GM12878 (cell line): ENCODE measurements around the gene RIPOR1. TPM values are rescaled to one million over a fixed set of nuclear protein-coding genes. Genes with fewer than 3 reads are reported as not detected.

Experiments used
- ATAC-seq: fragments of 200-7000 bp; cut with Tn5 transposase; 3 replicates; pipeline ENCODE4 v1.9.1; 2020; ENCODE audit warnings: mild to moderate bottlenecking, moderate library complexity
- BruUV-seq: library from RNA; stranded (reverse); fragments of 400-500 nt; replicated peaks from 2 replicates; lab custom pipeline; 2021; lab: Mats Ljungman, UMichigan
- CTCF ChIA-PET: fragments of 300-600 bp; sonication (Branson Sonifier 250); formaldehyde crosslinking; extraction: SDS; loops from one replicate; lab custom pipeline; 2021; ENCODE audit warnings: inconsistent platforms; lab: Yijun Ruan, JAX
- POLR2A ChIA-PET: fragments of 350-600 bp; formaldehyde crosslinking; extraction: SDS; loops from one replicate; lab custom pipeline; 2021; ENCODE audit warnings: inconsistent platforms; lab: Charles Lee
- RAD21 ChIA-PET: fragments of 300-600 bp; sonication (Branson Sonifier 250); formaldehyde crosslinking; loops from one replicate; lab custom pipeline; 2023; ENCODE audit warnings: antibody characterized with exemption; ENCODE audit not compliant: unreplicated experiment; lab: Charles Lee
- SMC1A ChIA-PET: fragments of 300-600 bp; sonication (Branson Sonifier 250); formaldehyde crosslinking; loops from one replicate; lab custom pipeline; 2023; ENCODE audit not compliant: unreplicated experiment, uncharacterized antibody; lab: Charles Lee
- DNase-seq: peaks from one replicate; pipeline ENCODE4 v3.0.0-alpha.2; 2011; ENCODE audit warnings: low read depth, low spot score
- FAIRE-seq: peaks from 3 replicates; lab custom pipeline; 2011; peaks lifted over from hg19 to GRCh38; lab: Jason Lieb, UNC
- H2AFZ ChIP-seq: 2 replicates; pipeline ENCODE4 v1.6.0; 2011; ENCODE audit warnings: low read depth, low read length, control low read depth; ENCODE audit not compliant: control insufficient read depth
- H3K27ac ChIP-seq: 2 replicates; pipeline ENCODE4 v1.5.1; 2011; ENCODE audit warnings: control low read depth; ENCODE audit not compliant: control insufficient read depth, insufficient read depth
- H3K27me3 ChIP-seq, 2 experiments: replicated peaks in 1 of 2; 2 replicates each; pipeline versions ENCODE4 v1.6.0 to v1.6.1; 2011; ENCODE audit warnings: low read length in 1 of 2; ENCODE audit not compliant: control insufficient read depth in 2 of 2, insufficient read depth in 2 of 2
- H3K36me3 ChIP-seq, 2 experiments: 2 replicates each; pipeline ENCODE4 v1.5.1; 2011; ENCODE audit warnings: low read length in 1 of 2; ENCODE audit not compliant: control insufficient read depth in 2 of 2, insufficient read depth in 2 of 2
- H3K4me1 ChIP-seq: 2 replicates; pipeline ENCODE4 v1.6.1; 2011; ENCODE audit warnings: mild to moderate bottlenecking, low read length, moderate library complexity, mixed read lengths; ENCODE audit not compliant: control insufficient read depth, insufficient read depth
- H3K4me2 ChIP-seq: 2 replicates; pipeline ENCODE4 v1.6.0; 2011; ENCODE audit warnings: control low read depth; ENCODE audit not compliant: control insufficient read depth, insufficient read depth
- H3K4me3 ChIP-seq: fragments of 200-600 bp; sonication (generic); 2 replicates; pipeline ENCODE4 v1.5.1; 2016
- H3K79me2 ChIP-seq: 2 replicates; pipeline ENCODE4 v1.6.0; 2011; ENCODE audit warnings: low read length; ENCODE audit not compliant: control insufficient read depth, insufficient read depth
- H3K9ac ChIP-seq: 2 replicates; pipeline ENCODE4 v1.8.0; 2011; ENCODE audit warnings: low read length, control low read depth, mixed read lengths; ENCODE audit not compliant: control insufficient read depth, insufficient read depth
- H3K9me3 ChIP-seq: replicated peaks from 3 replicates; pipeline ENCODE4 v1.5.1; 2011; ENCODE audit warnings: mild to moderate bottlenecking, low read length; ENCODE audit not compliant: control insufficient read depth, insufficient read depth
- H4K20me1 ChIP-seq: 2 replicates; pipeline ENCODE4 v1.6.0; 2011; ENCODE audit not compliant: control insufficient read depth, insufficient read depth
- ASH2L ChIP-seq: fragments of 300-600, 200-600 bp; sonication (generic); IDR thresholded peaks from 2 replicates; pipeline ENCODE4 v1.6.1; 2017; ENCODE audit warnings: low read depth, mild to moderate bottlenecking, borderline replicate concordance
- ATF7 ChIP-seq: fragments of 450-650 bp; IDR thresholded peaks from 2 replicates; pipeline ENCODE4 v1.6.1; 2016; ENCODE audit warnings: low read depth, mild to moderate bottlenecking
- BACH1 ChIP-seq: fragments of 450-650 bp; IDR thresholded peaks from 2 replicates; pipeline ENCODE4 v1.6.1; 2017; ENCODE audit warnings: mild to moderate bottlenecking, borderline replicate concordance
- FOS ChIP-seq: IDR thresholded peaks from 3 replicates; pipeline ENCODE4 v1.6.1; 2011; ENCODE audit warnings: borderline replicate concordance; ENCODE audit not compliant: insufficient read length; ENCODE audit errors: extremely low read depth
- MEF2A ChIP-seq: IDR thresholded peaks from 2 replicates; pipeline ENCODE4 v1.6.1; 2011; ENCODE audit warnings: low read depth, mild to moderate bottlenecking, low read length, moderate library complexity; ENCODE audit not compliant: insufficient read depth
- NFIC ChIP-seq: IDR thresholded peaks from 2 replicates; pipeline ENCODE4 v1.6.1; 2012; ENCODE audit warnings: low read depth, mild to moderate bottlenecking, inconsistent platforms, low read length, moderate library complexity
- POLR2A ChIP-seq: IDR thresholded peaks from 2 replicates; pipeline ENCODE4 v1.6.1; 2011; ENCODE audit warnings: low read depth, mild to moderate bottlenecking, low read length
- RELA ChIP-seq: fragments of 450-650 bp; IDR thresholded peaks from 2 replicates; pipeline ENCODE4 v1.8.0; 2014; ENCODE audit warnings: borderline replicate concordance; ENCODE audit not compliant: partially characterized antibody
- SMAD1 ChIP-seq: fragments of 450-650 bp; IDR thresholded peaks from 2 replicates; pipeline ENCODE4 v1.6.1; 2018; ENCODE audit warnings: mild to moderate bottlenecking, low read depth; ENCODE audit not compliant: partially characterized antibody
- SMAD5 ChIP-seq: IDR thresholded peaks from 2 replicates; pipeline ENCODE4 v1.6.1; 2016; ENCODE audit warnings: antibody characterized with exemption, low read depth
- SMARCA5 ChIP-seq: fragments of 450-650 bp; IDR thresholded peaks from 2 replicates; pipeline ENCODE4 v1.6.1; 2017; ENCODE audit warnings: mild to moderate bottlenecking
- SREBF2 ChIP-seq: IDR thresholded peaks from 2 replicates; pipeline ENCODE4 v1.6.1; 2012; ENCODE audit warnings: mild to moderate bottlenecking, low read length
- STAT1 ChIP-seq: fragments of 450-650 bp; conservative IDR thresholded peaks from 2 replicates; pipeline ENCODE4 v1.6.1; 2014; ENCODE audit warnings: antibody characterized with exemption, mild to moderate bottlenecking
- TCF3 ChIP-seq: IDR thresholded peaks from 2 replicates; pipeline ENCODE4 v1.6.1; 2012; ENCODE audit warnings: low read depth, mild to moderate bottlenecking, low read length, borderline replicate concordance; ENCODE audit not compliant: insufficient read depth
- ZBTB40 ChIP-seq: fragments of 450-650 bp; IDR thresholded peaks from 2 replicates; pipeline ENCODE4 v1.6.1; 2016; ENCODE audit warnings: mild to moderate bottlenecking, moderate library complexity, borderline replicate concordance
- ZNF24 ChIP-seq: fragments of 450-650 bp; IDR thresholded peaks from 2 replicates; pipeline ENCODE4 v1.6.1; 2017; ENCODE audit warnings: antibody characterized with exemption, mild to moderate bottlenecking
- WGBS: methylation state at CpG from one replicate; pipeline ENCODE4 v1.1.6; 2016; ENCODE audit warnings: low lambda C conversion rate; ENCODE audit not compliant: insufficient replicate concordance, insufficient coverage; ENCODE audit errors: missing lambda C conversion rate; 5-methylcytosine and 5-hydroxymethylcytosine counted together
- in situ Hi-C: fragments of 300-500 bp; cut with MboI; formaldehyde crosslinking; loops from 9 replicates; pipeline ENCODE4 v1.14.3; 2018; ENCODE audit warnings: mixed read lengths
- intact Hi-C: fragments of 100-400 bp; cut with micrococcal nuclease; formaldehyde crosslinking; loops from one replicate; pipeline ENCODE4 v1.14.2; 2022; ENCODE audit not compliant: unreplicated experiment
- polyA plus RNA-seq, 11 experiments: library from polyadenylated mRNA; depleted of rRNA in 4 of 11; unstranded in 6 of 11; stranded (reverse) in 5 of 11; fragments of >200 nt; fragmentation: Nextera tagmentation in 4 of 11; fragmentation: Illumina TruSeq in 1 of 11; extraction: Ambion mirVana in 4 of 11; extraction: Trizol in 1 of 11; gene quantifications; 1 replicate in 1 of 11; 2 replicates in 10 of 11; pipeline versions ENCODE4 v1.2.1 to v1.2.3, GENCODE V29; 2011 to 2016; ENCODE audit warnings: inconsistent platforms in 2 of 11, missing spikeins in 2 of 11, low read depth in 1 of 11
- total RNA-seq, 4 experiments: library from RNA; depleted of rRNA in 3 of 4; stranded (reverse); fragments of >200 nt in 3 of 4; fragmentation: Illumina TruSeq in 1 of 4; extraction: Trizol in 1 of 4; gene quantifications; 2 replicates each; pipeline versions ENCODE4 v1.2.1 to v1.2.3, GENCODE V29; 2013 to 2021
- TF ChIP-seq, protein P1 (sequence below): IDR thresholded peaks from 2 replicates; pipeline ENCODE4 v1.6.1; 2011; ENCODE audit warnings: low read depth, mild to moderate bottlenecking, low read length, moderate library complexity, borderline replicate concordance; ENCODE audit errors: extremely low read depth

Gene RIPOR1
- total and polyA plus RNA-seq, 10 of the 15 experiments (the other 5 are each of a cell fraction or from before 2014, with no cell fraction given) = 0.13 to 28.5 (median 7.0) TPM

DNA sequence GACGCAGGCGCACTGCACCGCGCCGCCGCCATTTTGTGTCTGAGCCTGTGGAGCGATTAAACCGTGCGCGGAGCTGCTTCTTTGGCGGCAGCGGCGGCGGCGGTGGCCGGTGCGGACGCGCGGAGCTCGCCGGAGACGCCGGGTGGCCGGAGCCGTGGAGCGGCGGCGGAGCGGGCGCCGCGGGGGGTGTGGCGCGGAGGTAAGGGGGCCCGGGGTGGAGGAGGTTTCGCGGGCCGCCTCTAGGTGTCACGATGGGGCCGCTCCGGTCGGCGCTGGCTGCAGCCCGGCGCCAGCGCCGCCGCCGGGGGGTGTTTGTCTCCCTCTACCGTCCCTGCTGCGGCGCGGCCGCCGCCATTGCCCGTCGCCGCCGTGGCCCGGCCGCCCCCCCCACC, 33.9 kb downstream of the RIPOR1 start, which contains the start of gene CTCF (continued):
- TF ChIP-seq, protein P1, sequence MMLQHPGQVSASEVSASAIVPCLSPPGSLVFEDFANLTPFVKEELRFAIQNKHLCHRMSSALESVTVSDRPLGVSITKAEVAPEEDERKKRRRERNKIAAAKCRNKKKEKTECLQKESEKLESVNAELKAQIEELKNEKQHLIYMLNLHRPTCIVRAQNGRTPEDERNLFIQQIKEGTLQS = no peak
- no peak for TF ChIP-seq NFIC
- TF ChIP-seq, all 136 proteins: peak for 29

DNA sequence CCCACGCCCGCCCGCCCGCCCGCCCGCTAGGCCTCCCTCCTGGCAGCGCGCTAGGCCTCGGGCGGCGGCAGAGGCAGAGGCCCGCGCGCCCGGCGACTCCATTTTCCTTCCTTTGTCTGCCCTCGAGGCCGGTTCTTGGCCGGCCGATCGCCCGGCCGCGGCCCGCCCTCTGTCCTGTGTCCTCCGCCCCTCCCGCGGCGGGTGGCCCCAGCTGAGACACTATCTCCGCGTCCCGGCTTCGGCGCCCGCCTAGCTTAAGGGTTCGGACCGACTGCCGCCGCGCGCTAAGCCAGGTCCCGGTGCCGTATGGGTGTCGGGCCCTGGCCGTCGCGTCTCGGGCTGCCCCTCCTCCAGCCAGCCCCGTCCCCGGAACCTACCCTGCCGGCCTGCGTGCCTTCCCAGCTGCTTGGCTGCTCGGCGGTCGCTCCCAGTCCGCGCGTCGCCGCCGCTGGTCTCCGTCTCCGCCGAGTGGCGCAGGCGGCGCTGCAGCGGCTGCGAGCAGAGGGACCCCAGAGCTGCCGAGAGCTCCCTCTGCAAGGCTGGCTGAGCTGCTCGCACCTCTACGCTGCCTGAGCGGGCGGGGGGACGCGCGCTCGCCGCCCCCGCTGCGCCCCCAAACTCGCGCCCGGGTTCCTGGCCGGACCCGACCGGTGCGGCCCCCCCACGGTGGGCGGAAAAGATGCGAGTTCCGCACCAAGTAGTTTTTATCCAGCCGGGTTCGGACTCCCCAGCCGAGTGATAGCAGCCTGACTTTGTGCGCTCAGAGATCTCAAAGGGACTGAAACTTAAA, 34.5 kb downstream of the RIPOR1 start:
- H3K4me1 ChIP-seq = peaks cover 15% of the 10 kb centered on the region
- POLR2A ChIA-PET = interaction anchor here (0.6 to 3.9 kb wide), 13 partner anchors 10 to 699 kb away, joined by 3 to 25 read pairs (median 4); partner anchors contain the start of genes C16orf86, CARMIL2, ENKD1 and PARD6A
- in situ Hi-C loops = no loop called here
- peak; percentile 47 for TF ChIP-seq RELA
- TF ChIP-seq STAT1 = 0 out of 2 replicates have a peak, but pooled peaks have one; percentile 28
- TF ChIP-seq ASH2L = 0 out of 2 replicates have a peak, but pooled peaks have one; percentile 17
- TF ChIP-seq ZNF24 = no peak
- TF ChIP-seq SMAD1 = no peak
- no peak for TF ChIP-seq SREBF2
- TF ChIP-seq SMARCA5 = peak; percentile 90; the same call in 1 of the 2 replicates
- TF ChIP-seq POLR2A = peak; percentile 92
- TF ChIP-seq TCF3 = 0 out of 2 replicates have a peak, but pooled peaks have one; percentile 15
- TF ChIP-seq FOS = no peak
- TF ChIP-seq ZBTB40 = no peak
- TF ChIP-seq ATF7 = no peak
- TF ChIP-seq BACH1 = peak; percentile 59
- no peak for TF ChIP-seq MEF2A
- no peak for TF ChIP-seq SMAD5

More for the DNA sequence above, 34.5 kb downstream of the RIPOR1 start:
- no peaks in the 10 kb centered on the region for H3K36me3 ChIP-seq
- peak overlapping the region; percentile 74 for H2AFZ ChIP-seq
- 0 out of 2 replicates have a peak overlapping the region, but pooled peaks have one; percentile 78 for H3K4me2 ChIP-seq
- DNase-seq (no peak), ATAC-seq (peak; percentile 38), FAIRE-seq (no peak)
- WGBS = under 1% methylated on average over 62 of the region's 96 CpGs
- H4K20me1 ChIP-seq = no peaks in the 10 kb centered on the region
- H3K4me3 ChIP-seq = peak overlapping the region; percentile 97
- no TSS peak for BruUV-seq
- peaks cover 67% of the 10 kb centered on the region for H3K79me2 ChIP-seq
- CTCF ChIA-PET = interaction anchor here (0.7 to 5.6 kb wide), 17 partner anchors 12 to 105 kb away, joined by 3 to 77 read pairs (median 5); partner anchors contain the start of genes ACD, CARMIL2 and PARD6A
- peak overlapping the region; percentile 76 for H3K27ac ChIP-seq
- RAD21 ChIA-PET = interaction anchor here (1.0 to 6.3 kb wide), 9 partner anchors 12 to 97 kb away, joined by 3 to 50 read pairs (median 9); partner anchors contain the start of genes ACD, ATP6V0D1 and CARMIL2
- no peaks in the 10 kb centered on the region for H3K27me3 ChIP-seq
- intact Hi-C loops = loop anchor here (1.0 to 2.0 kb wide), 5 partner anchors 16 to 284 kb away; partner anchors contain the start of genes ACD, CARMIL2, CENPT and NUTF2
- SMC1A ChIA-PET = interaction anchor here (0.9 to 2.8 kb wide), 5 partner anchors 10 to 82 kb away, joined by 3 to 19 read pairs (median 13); partner anchors contain the start of gene CARMIL2
- H3K9me3 ChIP-seq = no peaks in the 10 kb centered on the region
- peak overlapping the region; percentile 76 for H3K9ac ChIP-seq
